LoVo (cell line): Measurements from ENCODE around the gene VPS72.
A peak's percentile ranks its signal among the peaks of the same experiment; 100 is the strongest.
"Not testable (repeated sequence)": the region's sequence is repeated elsewhere in the genome, so short reads cannot be mapped to it uniquely, and the experiment has no call there.

ENCODE experiments used
- DNase-seq: peaks from one replicate; pipeline ENCODE4 v3.0.0-alpha.2; 2016; ENCODE audit warnings: low spot score

VPS72 gene

GRCh38 chr1:151189637-151190445 is at the start of gene VPS72:
Gene VPS72 (minus strand): TSS chr1:151190197. CDS start chr1:151190121, 76 bp downstream.
- DNase-seq: peak; percentile 90

- no peak for DNase-seq
Observed at GRCh38 chr1:151238467-151238739, 48.4 kb upstream of the VPS72 start.

GRCh38 chr1:151237678-151238466 is 47.9 kb upstream of the VPS72 start:
- no peak for DNase-seq

- DNase-seq: no peak
Observed at GRCh38 chr1:151235235-151235634, 45.2 kb upstream of the VPS72 start.

- no peak for DNase-seq
Observed at GRCh38 chr1:151222130-151222529, 32.1 kb upstream of the VPS72 start.

GRCh38 chr1:151221616-151222015 is 31.6 kb upstream of the VPS72 start:
- no peak for DNase-seq

GRCh38 chr1:151213560-151213959 is 23.6 kb upstream of the VPS72 start:
- no peak for DNase-seq

- no peak for DNase-seq
Observed at GRCh38 chr1:151211972-151212705, 22.1 kb upstream of the VPS72 start.

- no peak for DNase-seq
Observed at GRCh38 chr1:151210830-151211229, 20.8 kb upstream of the VPS72 start.

- not testable (repeated sequence) for DNase-seq
Observed at GRCh38 chr1:151205381-151205965, 15.5 kb upstream of the VPS72 start.

GRCh38 chr1:151199873-151200581 is 10.0 kb upstream of the VPS72 start:
- DNase-seq: no peak

GRCh38 chr1:151198254-151199127 is 8.5 kb upstream of the VPS72 start, which contains the start of gene PIP5K1A:
Gene PIP5K1A (plus strand): TSS chr1:151198552. CDS start chr1:151198997, 445 bp downstream.
- peak; percentile 97 for DNase-seq

GRCh38 chr1:151197863-151198253 is 7.9 kb upstream of the VPS72 start:
- peak; percentile 68 for DNase-seq

- peak; percentile 85 for DNase-seq
Observed at GRCh38 chr1:151196292-151196800, 6.3 kb upstream of the VPS72 start.

GRCh38 chr1:151194894-151195594 is 5.0 kb upstream of the VPS72 start:
- peak; percentile 98 for DNase-seq

GRCh38 chr1:151193856-151194255 is 3.9 kb upstream of the VPS72 start:
- peak; percentile 9 for DNase-seq

- DNase-seq: no peak
Observed at GRCh38 chr1:151193304-151193703, 3.3 kb upstream of the VPS72 start.

GRCh38 chr1:151192047-151192446 is 2.0 kb upstream of the VPS72 start:
- no peak for DNase-seq

GRCh38 chr1:151188667-151189066 is 1.3 kb downstream of the VPS72 start:
- not testable (repeated sequence) for DNase-seq

- DNase-seq: no peak
Observed at GRCh38 chr1:151187205-151187604, 2.8 kb downstream of the VPS72 start.
